Body of pancreas (tissue), 4 donors: ENCODE measurements around the gene LTBP4. TPM values are rescaled to one million over a fixed set of nuclear protein-coding genes. Genes with fewer than 3 reads are reported as not detected.
A peak's percentile ranks its signal among the peaks of the same experiment; 100 is the strongest.
"Not testable (repeated sequence)": the region's sequence is repeated elsewhere in the genome, so short reads cannot be mapped to it uniquely, and the experiment has no call there.

Experiments used
- ATAC-seq: fragments of 150-250 bp; one replicate; pipeline ENCODE4 v1.9.1; 2016
- DNase-seq, 4 donors: peaks; one replicate each; pipeline ENCODE4 v3.0.0-alpha.2; 2019
- H3K27ac ChIP-seq, 4 donors: fragments of 200-600 bp; sonication (generic); 1 replicate in 3 of 4; 2 replicates in 1 of 4; pipeline versions ENCODE4 v1.5.1 to v1.6.1; 2016 to 2019; ENCODE audit warnings: mild to moderate bottlenecking in 1 of 4, mixed read lengths in 1 of 4, moderate library complexity in 1 of 4
- H3K27me3 ChIP-seq, 2 donors: fragments of 200-600 bp; sonication (generic); one replicate each; pipeline ENCODE4 v1.6.0; 2016; ENCODE audit warnings: mild to moderate bottlenecking in 1 of 2
- H3K36me3 ChIP-seq, 2 donors: fragments of 200-600 bp; sonication (generic); replicated peaks in 1 of 2; 2 replicates each; pipeline ENCODE4 v1.5.1; 2016; ENCODE audit warnings: low read depth in 2 of 2; ENCODE audit not compliant: insufficient read depth in 1 of 2
- H3K4me1 ChIP-seq: fragments of 200-600 bp; sonication (generic); one replicate; pipeline ENCODE4 v1.6.0; 2016
- H3K4me3 ChIP-seq, 2 donors: fragments of 200-600 bp; sonication (generic); 1 replicate in 1 of 2; 2 replicates in 1 of 2; pipeline ENCODE4 v1.5.1; 2016 to 2019
- H3K9me3 ChIP-seq, 3 donors: fragments of 200-600 bp; sonication (generic); 1 replicate in 2 of 3; 2 replicates in 1 of 3; pipeline ENCODE4 v1.5.1; 2016
- POLR2A ChIP-seq, 3 donors: fragments of 450-650 bp; IDR thresholded peaks; one replicate each; pipeline ENCODE4 v1.6.1; 2016; ENCODE audit warnings: antibody characterized with exemption in 3 of 3, mild to moderate bottlenecking in 2 of 3
- WGBS, 2 donors: methylation state at CpG; one replicate each; pipeline ENCODE4 v1.1.5; 2017; 5-methylcytosine and 5-hydroxymethylcytosine counted together
- intact Hi-C: fragments of 100-400 bp; cut with DNase I; formaldehyde crosslinking; loops from one replicate; pipeline ENCODE4 v1.15.1; 2023
- total RNA-seq, 2 donors: library from RNA; depleted of rRNA; stranded (reverse); fragments of >200 nt; gene quantifications; one replicate each; pipeline ENCODE4 v1.1.0, GENCODE V29; 2016
- TF ChIP-seq, protein P1 (sequence below), 7 experiments: fragments of 450-650 bp in 4 of 7; fragments of 200-600 bp in 3 of 7; sonication (generic) in 3 of 7; IDR thresholded peaks; one replicate each; pipeline ENCODE4 v1.5.1; 2016 to 2019; ENCODE audit warnings: antibody characterized with exemption in 7 of 7

Gene LTBP4
- total RNA-seq, 2 donors from 2014 or later: 45.1 to 195 TPM

DNA sequence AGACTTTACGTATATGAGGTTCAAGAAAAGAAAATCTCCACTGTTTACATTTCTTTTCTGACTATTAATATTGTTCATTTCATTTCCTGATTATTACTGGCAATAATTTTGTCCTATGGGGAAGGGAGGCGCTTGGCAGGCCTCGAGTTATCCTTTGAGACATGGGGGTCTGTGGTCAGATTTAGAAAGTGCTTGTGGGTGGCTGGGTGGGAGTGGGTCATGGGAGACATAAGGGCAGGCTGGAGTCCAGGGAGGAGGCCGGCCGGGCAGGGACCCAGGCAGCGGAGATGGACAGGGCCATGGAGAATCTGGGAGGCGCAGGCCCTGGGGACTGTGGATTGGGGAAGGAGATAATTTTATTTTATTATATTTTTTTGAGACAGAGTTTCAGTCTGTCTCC lies 40.1 kb downstream of the LTBP4 start:
- Histone ChIP-seq H3K27ac (no peak overlapping the region), H3K4me1 (peaks cover 6% of the 10 kb centered on the region), H3K27me3 (no peaks in the 10 kb centered on the region), H3K9me3 (no peaks in the 10 kb centered on the region), H3K4me3 (no peak overlapping the region), H3K36me3 (no peaks in the 10 kb centered on the region)
- no peak for DNase-seq
- WGBS, 2 donors: 68 to 87% methylated on average over 7 of the region's 7 CpGs
- intact Hi-C loops: no loop called here
- ATAC-seq: no peak
- TF ChIP-seq POLR2A (IDR thresholded peaks at IDR 0.05): no peak
- TF ChIP-seq, protein P1, sequence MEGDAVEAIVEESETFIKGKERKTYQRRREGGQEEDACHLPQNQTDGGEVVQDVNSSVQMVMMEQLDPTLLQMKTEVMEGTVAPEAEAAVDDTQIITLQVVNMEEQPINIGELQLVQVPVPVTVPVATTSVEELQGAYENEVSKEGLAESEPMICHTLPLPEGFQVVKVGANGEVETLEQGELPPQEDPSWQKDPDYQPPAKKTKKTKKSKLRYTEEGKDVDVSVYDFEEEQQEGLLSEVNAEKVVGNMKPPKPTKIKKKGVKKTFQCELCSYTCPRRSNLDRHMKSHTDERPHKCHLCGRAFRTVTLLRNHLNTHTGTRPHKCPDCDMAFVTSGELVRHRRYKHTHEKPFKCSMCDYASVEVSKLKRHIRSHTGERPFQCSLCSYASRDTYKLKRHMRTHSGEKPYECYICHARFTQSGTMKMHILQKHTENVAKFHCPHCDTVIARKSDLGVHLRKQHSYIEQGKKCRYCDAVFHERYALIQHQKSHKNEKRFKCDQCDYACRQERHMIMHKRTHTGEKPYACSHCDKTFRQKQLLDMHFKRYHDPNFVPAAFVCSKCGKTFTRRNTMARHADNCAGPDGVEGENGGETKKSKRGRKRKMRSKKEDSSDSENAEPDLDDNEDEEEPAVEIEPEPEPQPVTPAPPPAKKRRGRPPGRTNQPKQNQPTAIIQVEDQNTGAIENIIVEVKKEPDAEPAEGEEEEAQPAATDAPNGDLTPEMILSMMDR (IDR thresholded peaks at IDR 0.05): no peak

GRCh38 chr19:40642051-40642706 lies 41.0 kb downstream of the LTBP4 start:
- TF ChIP-seq, protein P1 (IDR thresholded peaks at IDR 0.05): no peak
- no peak for TF ChIP-seq POLR2A (IDR thresholded peaks at IDR 0.05)
- peaks cover 6% of the 10 kb centered on the region for H3K4me1 ChIP-seq
- intact Hi-C loops: no loop called here
- WGBS, 2 donors: 87 to 89% methylated on average over 16 to 18 of the region's 18 CpGs
- DNase-seq (no peak), ATAC-seq (no peak)
- H3K36me3 ChIP-seq: no peaks in the 10 kb centered on the region
- no peak overlapping the region for H3K27ac ChIP-seq
- no peaks in the 10 kb centered on the region for H3K27me3 ChIP-seq
- H3K4me3 ChIP-seq: no peak overlapping the region
- H3K9me3 ChIP-seq: no peaks in the 10 kb centered on the region

- no peak overlapping the region for H3K4me3 ChIP-seq
- no peaks in the 10 kb centered on the region for H3K36me3 ChIP-seq
- peaks cover 6% of the 10 kb centered on the region for H3K4me1 ChIP-seq
- no peaks in the 10 kb centered on the region for H3K27me3 ChIP-seq
- no peak overlapping the region for H3K27ac ChIP-seq
- no peak for DNase-seq
- ATAC-seq: no peak
- 59 to 64% methylated on average over 8 of the region's 8 CpGs for WGBS, 2 donors
- TF ChIP-seq POLR2A (IDR thresholded peaks at IDR 0.05): no peak
- H3K9me3 ChIP-seq: no peaks in the 10 kb centered on the region
- intact Hi-C loops: no loop called here
These were observed 41.7 kb downstream of the LTBP4 start for GRCh38 chr19:40642757-40643305.

GRCh38 chr19:40646743-40647254 lies 45.6 kb downstream of the LTBP4 start:
- H3K27ac ChIP-seq: peak overlapping the region; percentile 50 to 82 (median 70)
- intact Hi-C loops: no loop called here
- no peak overlapping the region for H3K4me3 ChIP-seq
- H3K9me3 ChIP-seq: no peaks in the 10 kb centered on the region
- TF ChIP-seq, protein P1 (IDR thresholded peaks at IDR 0.05): no peak
- TF ChIP-seq POLR2A (IDR thresholded peaks at IDR 0.05): no peak
- H3K4me1 ChIP-seq: peaks cover 6% of the 10 kb centered on the region
- DNase-seq: no peak
- H3K27me3 ChIP-seq: no peaks in the 10 kb centered on the region
- ATAC-seq: no peak
- 65 to 67% methylated on average over 5 of the region's 5 CpGs for WGBS, 2 donors
- no peaks in the 10 kb centered on the region for H3K36me3 ChIP-seq

- H3K4me3 ChIP-seq, H3K4me1 ChIP-seq, ATAC-seq, H3K27me3 ChIP-seq, intact Hi-C loops, DNase-seq, H3K9me3 ChIP-seq, H3K36me3 ChIP-seq, H3K27ac ChIP-seq: not testable (repeated sequence)
- 73 to 83% methylated on average over 9 of the region's 9 CpGs for WGBS, 2 donors
These were observed 48.9 kb downstream of the LTBP4 start for GRCh38 chr19:40649903-40650675.
